ENCODE data around the gene TRPC5OS.

TRPC5OS gene

GRCh38 chrX:111914398-111915090 is 38.6 kb downstream of the TRPC5OS start:
- H3K4me1 ChIP-seq (ENCODE audit: control insufficient read depth, low read length) = no peaks in the 10 kb centered on the region
- no peaks in the 10 kb centered on the region for H3F3A ChIP-seq (ENCODE audit: control insufficient read depth, insufficient read depth)
- H3K9me3 ChIP-seq (ENCODE audit: control insufficient read depth, insufficient read depth, low read length) = no peaks in the 10 kb centered on the region
- no peaks in the 10 kb centered on the region for H3K9me2 ChIP-seq (replicated peaks; ENCODE audit: control insufficient read depth, low read length)
- no peaks in the 10 kb centered on the region for H3K79me2 ChIP-seq (ENCODE audit: control insufficient read depth, low read length)
- no peaks in the 10 kb centered on the region for H3K36me3 ChIP-seq (ENCODE audit: control insufficient read depth, low read length)
- no peak overlapping the region for H3K4me2 ChIP-seq (ENCODE audit: low read length)
- H3K27me3 ChIP-seq (ENCODE audit: control insufficient read depth, low read length) = no peaks in the 10 kb centered on the region
- H3K4me3 ChIP-seq (ENCODE audit: low read length) = no peak overlapping the region
- TF ChIP-seq EZH2phosphoT487 (IDR thresholded peaks at IDR 0.05; ENCODE audit: borderline replicate concordance, low read length) = no peak
- TF ChIP-seq, protein P1, sequence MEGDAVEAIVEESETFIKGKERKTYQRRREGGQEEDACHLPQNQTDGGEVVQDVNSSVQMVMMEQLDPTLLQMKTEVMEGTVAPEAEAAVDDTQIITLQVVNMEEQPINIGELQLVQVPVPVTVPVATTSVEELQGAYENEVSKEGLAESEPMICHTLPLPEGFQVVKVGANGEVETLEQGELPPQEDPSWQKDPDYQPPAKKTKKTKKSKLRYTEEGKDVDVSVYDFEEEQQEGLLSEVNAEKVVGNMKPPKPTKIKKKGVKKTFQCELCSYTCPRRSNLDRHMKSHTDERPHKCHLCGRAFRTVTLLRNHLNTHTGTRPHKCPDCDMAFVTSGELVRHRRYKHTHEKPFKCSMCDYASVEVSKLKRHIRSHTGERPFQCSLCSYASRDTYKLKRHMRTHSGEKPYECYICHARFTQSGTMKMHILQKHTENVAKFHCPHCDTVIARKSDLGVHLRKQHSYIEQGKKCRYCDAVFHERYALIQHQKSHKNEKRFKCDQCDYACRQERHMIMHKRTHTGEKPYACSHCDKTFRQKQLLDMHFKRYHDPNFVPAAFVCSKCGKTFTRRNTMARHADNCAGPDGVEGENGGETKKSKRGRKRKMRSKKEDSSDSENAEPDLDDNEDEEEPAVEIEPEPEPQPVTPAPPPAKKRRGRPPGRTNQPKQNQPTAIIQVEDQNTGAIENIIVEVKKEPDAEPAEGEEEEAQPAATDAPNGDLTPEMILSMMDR (IDR thresholded peaks at IDR 0.05; ENCODE audit: low read depth, low read length, poor library complexity, severe bottlenecking) = no peak
- no peak overlapping the region for H3K27ac ChIP-seq (ENCODE audit: low read depth, low read length)
- no peaks in the 10 kb centered on the region for H4K20me1 ChIP-seq (ENCODE audit: control insufficient read depth, insufficient read depth, low read depth, low read length)

DNA sequence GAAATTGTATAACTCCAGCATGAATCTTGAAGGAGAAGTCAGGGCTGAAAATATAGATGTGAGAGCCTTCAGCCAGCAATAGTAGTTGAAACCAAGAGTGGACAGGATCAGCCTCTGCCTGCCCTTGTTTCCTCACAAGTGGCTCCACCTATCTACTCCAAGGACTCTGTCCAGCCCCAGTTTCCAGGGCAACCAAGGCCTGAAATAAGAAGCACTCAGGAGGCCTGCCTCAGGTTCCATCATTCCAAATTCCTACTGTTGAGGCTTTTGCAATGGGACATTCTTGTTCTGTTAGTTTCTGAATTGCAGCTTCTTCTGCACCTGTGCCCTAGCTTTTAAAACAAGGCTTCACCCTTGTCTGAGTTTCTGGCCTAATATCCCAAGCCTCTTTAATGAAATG is 41.6 kb downstream of the TRPC5OS start:
- TF ChIP-seq, protein P1 (IDR thresholded peaks at IDR 0.05; ENCODE audit: low read depth, low read length, poor library complexity, severe bottlenecking) = no peak
- TF ChIP-seq EZH2phosphoT487 (IDR thresholded peaks at IDR 0.05; ENCODE audit: borderline replicate concordance, low read length) = no peak
- Histone ChIP-seq H4K20me1 (ENCODE audit: control insufficient read depth, insufficient read depth, low read depth, low read length) (no peaks in the 10 kb centered on the region), H3K4me2 (ENCODE audit: low read length) (no peak overlapping the region), H3K27ac (ENCODE audit: low read depth, low read length) (no peak overlapping the region), H3K36me3 (ENCODE audit: control insufficient read depth, low read length) (no peaks in the 10 kb centered on the region), H3K4me1 (ENCODE audit: control insufficient read depth, low read length) (no peaks in the 10 kb centered on the region), H3K9me3 (ENCODE audit: control insufficient read depth, insufficient read depth, low read length) (no peaks in the 10 kb centered on the region), H3K9me2 (replicated peaks; ENCODE audit: control insufficient read depth, low read length) (no peaks in the 10 kb centered on the region), H3K79me2 (ENCODE audit: control insufficient read depth, low read length) (no peaks in the 10 kb centered on the region), H3K27me3 (ENCODE audit: control insufficient read depth, low read length) (no peaks in the 10 kb centered on the region), H3F3A (ENCODE audit: control insufficient read depth, insufficient read depth) (no peaks in the 10 kb centered on the region), H3K4me3 (ENCODE audit: low read length) (no peak overlapping the region)

DNA sequence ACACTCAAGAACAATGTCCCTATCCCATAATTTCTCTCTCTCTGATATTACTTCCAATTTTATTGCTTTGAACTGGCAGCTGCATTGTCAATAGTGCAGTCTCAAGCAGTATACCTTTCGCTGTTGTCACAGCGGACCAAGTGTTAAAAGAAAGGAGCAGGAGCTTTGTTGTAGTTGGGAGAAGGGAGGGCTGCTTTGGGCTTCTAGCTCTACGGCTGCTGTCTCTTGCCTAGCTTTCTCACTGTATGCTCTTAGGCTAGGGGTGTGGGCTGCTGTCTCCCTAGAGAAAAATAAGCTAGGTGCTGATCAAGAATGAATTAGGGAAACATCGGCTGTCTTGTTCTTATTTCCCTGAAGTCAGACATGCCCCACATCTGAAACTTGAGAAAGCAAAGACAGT is 52.5 kb downstream of the TRPC5OS start:
- no peak overlapping the region for H3K4me2 ChIP-seq (ENCODE audit: low read length)
- H3K36me3 ChIP-seq (ENCODE audit: control insufficient read depth, low read length) = no peaks in the 10 kb centered on the region
- no peaks in the 10 kb centered on the region for H4K20me1 ChIP-seq (ENCODE audit: control insufficient read depth, insufficient read depth, low read depth, low read length)
- H3K27me3 ChIP-seq (ENCODE audit: control insufficient read depth, low read length) = no peaks in the 10 kb centered on the region
- TF ChIP-seq EZH2phosphoT487 (IDR thresholded peaks at IDR 0.05; ENCODE audit: borderline replicate concordance, low read length) = no peak
- TF ChIP-seq, protein P1 (IDR thresholded peaks at IDR 0.05; ENCODE audit: low read depth, low read length, poor library complexity, severe bottlenecking) = no peak
- no peak overlapping the region for H3K27ac ChIP-seq (ENCODE audit: low read depth, low read length)
- H3K4me3 ChIP-seq (ENCODE audit: low read length) = no peak overlapping the region
- H3F3A ChIP-seq (ENCODE audit: control insufficient read depth, insufficient read depth) = no peaks in the 10 kb centered on the region
- H3K79me2 ChIP-seq (ENCODE audit: control insufficient read depth, low read length) = no peaks in the 10 kb centered on the region
- H3K4me1 ChIP-seq (ENCODE audit: control insufficient read depth, low read length) = no peaks in the 10 kb centered on the region
- H3K9me2 ChIP-seq (replicated peaks; ENCODE audit: control insufficient read depth, low read length) = no peaks in the 10 kb centered on the region
- H3K9me3 ChIP-seq (ENCODE audit: control insufficient read depth, insufficient read depth, low read length) = no peaks in the 10 kb centered on the region

All from DOHH2 (cell line).